Globus pallidus (tissue), 1 donor: ENCODE results near the gene BPIFB3.
"Not testable (repeated sequence)": the region's sequence is repeated elsewhere in the genome, so short reads cannot be mapped to it uniquely, and the experiment has no call there.

Experiments used
- DNase-seq: peaks from one replicate; pipeline ENCODE4 v3.0.0-alpha.2; 2015; ENCODE audit warnings: low spot score

The BPIFB3 gene

GRCh38 chr20:33120934-33121333 is 67.2 kb downstream of the BPIFB3 start:
- no peak for DNase-seq

- not testable (repeated sequence) for DNase-seq
These were observed 68.6 kb downstream of the BPIFB3 start for GRCh38 chr20:33122297-33122696.
